Ascending aorta (tissue), 2 donors: ENCODE measurements around the gene SEMA6B. TPM values are rescaled to one million over a fixed set of nuclear protein-coding genes. Genes with fewer than 3 reads are reported as not detected.

ENCODE experiments used
- DNase-seq, 2 donors: peaks; one replicate each; pipeline ENCODE4 v3.0.0-alpha.2; 2019; ENCODE audit warnings: low spot score in 2 of 2
- H3K27ac ChIP-seq, 2 donors: fragments of 200-600 bp; sonication (generic); one replicate each; pipeline ENCODE4 v1.5.1; 2016 to 2017; ENCODE audit warnings: mild to moderate bottlenecking in 1 of 2
- H3K27me3 ChIP-seq: fragments of 200-600 bp; sonication (generic); one replicate; pipeline ENCODE4 v1.5.1; 2017
- H3K36me3 ChIP-seq, 2 donors: fragments of 200-600 bp; sonication (generic); one replicate each; pipeline ENCODE4 v1.5.1; 2016
- H3K4me1 ChIP-seq, 2 donors: fragments of 200-600 bp; sonication (generic); one replicate each; pipeline ENCODE4 v1.5.1; 2016 to 2017; ENCODE audit warnings: mild to moderate bottlenecking in 1 of 2
- H3K4me3 ChIP-seq, 2 donors: fragments of 200-600 bp; sonication (generic); one replicate each; pipeline ENCODE4 v1.5.1; 2016 to 2017; ENCODE audit warnings: mild to moderate bottlenecking in 1 of 2
- H3K9me3 ChIP-seq, 2 donors: fragments of 200-600 bp; sonication (generic); one replicate each; pipeline ENCODE4 v1.5.1; 2016
- intact Hi-C: fragments of 100-400 bp; cut with DNase I; formaldehyde crosslinking; loops from one replicate; pipeline ENCODE4 v1.15.1; 2023
- total RNA-seq: library from RNA; depleted of rRNA; stranded (reverse); fragments of >200 nt; gene quantifications from one replicate; pipeline ENCODE4 v1.1.0, GENCODE V29; 2016
- TF ChIP-seq, protein P1 (sequence below), 3 experiments: fragments of 200-600 bp in 2 of 3; fragments of 450-650 bp in 1 of 3; sonication (generic) in 2 of 3; IDR thresholded peaks; one replicate each; pipeline ENCODE4 v1.5.1; 2016 to 2019; ENCODE audit warnings: antibody characterized with exemption in 3 of 3, mild to moderate bottlenecking in 1 of 3, moderate library complexity in 1 of 3

SEMA6B gene
- total RNA-seq, 1 donor from 2014 or later = 80.6 TPM

DNA sequence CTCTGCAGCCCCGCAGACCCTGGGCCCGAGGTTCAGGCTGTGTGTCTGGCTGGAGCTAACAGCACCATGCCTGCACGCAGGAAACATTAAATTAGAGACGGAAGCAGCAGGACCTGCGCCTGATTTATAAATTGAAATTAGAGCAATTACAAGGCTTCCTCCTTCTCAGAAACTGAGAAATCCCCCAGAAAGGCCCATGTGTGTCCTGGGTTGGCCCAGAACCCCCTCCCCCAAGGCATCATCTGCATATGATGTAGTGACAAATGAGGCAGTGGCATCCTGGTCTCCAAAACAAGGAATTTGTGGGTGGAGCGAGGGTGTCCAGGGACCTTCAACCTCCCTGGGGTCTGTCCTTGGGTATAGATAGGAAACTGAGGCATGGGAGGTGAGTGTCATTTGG is 27.2 kb upstream of the SEMA6B start:
- Histone ChIP-seq H3K9me3 (no peaks in the 10 kb centered on the region), H3K4me3 (no peak overlapping the region), H3K4me1 (no peaks in the 10 kb centered on the region), H3K27ac (no peak overlapping the region), H3K27me3 (peaks cover 12% of the 10 kb centered on the region), H3K36me3 (no peaks in the 10 kb centered on the region)
- intact Hi-C loops = no loop called here
- DNase-seq = no peak
- TF ChIP-seq, protein P1, sequence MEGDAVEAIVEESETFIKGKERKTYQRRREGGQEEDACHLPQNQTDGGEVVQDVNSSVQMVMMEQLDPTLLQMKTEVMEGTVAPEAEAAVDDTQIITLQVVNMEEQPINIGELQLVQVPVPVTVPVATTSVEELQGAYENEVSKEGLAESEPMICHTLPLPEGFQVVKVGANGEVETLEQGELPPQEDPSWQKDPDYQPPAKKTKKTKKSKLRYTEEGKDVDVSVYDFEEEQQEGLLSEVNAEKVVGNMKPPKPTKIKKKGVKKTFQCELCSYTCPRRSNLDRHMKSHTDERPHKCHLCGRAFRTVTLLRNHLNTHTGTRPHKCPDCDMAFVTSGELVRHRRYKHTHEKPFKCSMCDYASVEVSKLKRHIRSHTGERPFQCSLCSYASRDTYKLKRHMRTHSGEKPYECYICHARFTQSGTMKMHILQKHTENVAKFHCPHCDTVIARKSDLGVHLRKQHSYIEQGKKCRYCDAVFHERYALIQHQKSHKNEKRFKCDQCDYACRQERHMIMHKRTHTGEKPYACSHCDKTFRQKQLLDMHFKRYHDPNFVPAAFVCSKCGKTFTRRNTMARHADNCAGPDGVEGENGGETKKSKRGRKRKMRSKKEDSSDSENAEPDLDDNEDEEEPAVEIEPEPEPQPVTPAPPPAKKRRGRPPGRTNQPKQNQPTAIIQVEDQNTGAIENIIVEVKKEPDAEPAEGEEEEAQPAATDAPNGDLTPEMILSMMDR (IDR thresholded peaks at IDR 0.05) = no peak

- Histone ChIP-seq H3K4me3 (no peak overlapping the region), H3K27ac (no peak overlapping the region), H3K4me1 (no peaks in the 10 kb centered on the region), H3K27me3 (peaks cover 12% of the 10 kb centered on the region), H3K36me3 (no peaks in the 10 kb centered on the region), H3K9me3 (no peaks in the 10 kb centered on the region)
- TF ChIP-seq, protein P1 (IDR thresholded peaks at IDR 0.05) = no peak
- no peak for DNase-seq
- intact Hi-C loops = no loop called here
These were observed 26.8 kb upstream of the SEMA6B start for GRCh38 chr19:4586245-4586644.

GRCh38 chr19:4585556-4585955 is 26.1 kb upstream of the SEMA6B start:
- Histone ChIP-seq H3K27ac (no peak overlapping the region), H3K9me3 (no peaks in the 10 kb centered on the region), H3K36me3 (no peaks in the 10 kb centered on the region), H3K4me1 (no peaks in the 10 kb centered on the region), H3K27me3 (peaks cover 16% of the 10 kb centered on the region), H3K4me3 (no peak overlapping the region)
- intact Hi-C loops = no loop called here
- DNase-seq = no peak
- TF ChIP-seq, protein P1 (IDR thresholded peaks at IDR 0.05) = no peak

- Histone ChIP-seq H3K4me1 (no peaks in the 10 kb centered on the region), H3K4me3 (peak overlapping the region; percentile 33 to 36), H3K27me3 (peaks cover 23% of the 10 kb centered on the region), H3K27ac (no peak overlapping the region), H3K36me3 (no peaks in the 10 kb centered on the region), H3K9me3 (no peaks in the 10 kb centered on the region)
- TF ChIP-seq, protein P1 (IDR thresholded peaks at IDR 0.05) = no peak
- intact Hi-C loops = no loop called here
- no peak for DNase-seq
These were observed 25.4 kb upstream of the SEMA6B start for GRCh38 chr19:4584670-4585460.

GRCh38 chr19:4583961-4584669 is 24.6 kb upstream of the SEMA6B start:
- no peak for DNase-seq
- intact Hi-C loops = no loop called here
- TF ChIP-seq, protein P1 (IDR thresholded peaks at IDR 0.05) = no peak
- H3K36me3 ChIP-seq = no peaks in the 10 kb centered on the region
- H3K4me3 ChIP-seq = peak overlapping the region; percentile 33 to 36
- H3K27me3 ChIP-seq = peaks cover 24% of the 10 kb centered on the region
- no peaks in the 10 kb centered on the region for H3K4me1 ChIP-seq
- H3K27ac ChIP-seq = no peak overlapping the region
- no peaks in the 10 kb centered on the region for H3K9me3 ChIP-seq
